Measurements from ENCODE around the gene CNN2. TPM values are rescaled to one million over a fixed set of nuclear protein-coding genes. Genes with fewer than 3 reads are reported as not detected.

Gene CNN2
- total RNA-seq, 1 donor from 2014 or later = 189 TPM

DNA sequence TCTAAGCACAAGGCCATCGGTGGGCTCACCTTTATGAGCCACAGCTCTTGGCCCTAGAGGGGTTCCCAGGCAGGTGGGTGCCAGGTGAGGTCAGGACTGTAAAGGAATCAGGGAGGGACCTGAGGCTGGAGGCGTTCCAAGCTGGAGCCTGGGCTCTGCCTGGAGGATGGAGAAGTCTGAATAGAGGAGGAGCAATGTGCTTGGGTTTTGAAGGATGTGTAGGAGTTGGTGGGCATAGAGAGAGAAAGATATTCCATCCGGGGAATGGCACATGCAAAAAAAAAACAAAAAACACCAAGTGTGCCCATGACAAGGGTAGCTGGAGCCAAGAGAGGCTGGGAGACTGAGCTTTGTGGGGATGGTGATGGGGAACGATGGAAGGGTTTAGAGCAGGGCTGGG is 23.8 kb upstream of the CNN2 start:
- DNase-seq (ENCODE audit: low read depth) (no peak), FAIRE-seq (no peak)
- Histone ChIP-seq H3K4me3 (ENCODE audit: low read depth, low read length) (no peak overlapping the region), H3K36me3 (ENCODE audit: control insufficient read depth, insufficient read depth, low read length) (no peaks in the 10 kb centered on the region), H3K27me3 (ENCODE audit: control insufficient read depth, insufficient read depth, low read length) (peaks cover 10% of the 10 kb centered on the region)
- TF ChIP-seq, protein P1, sequence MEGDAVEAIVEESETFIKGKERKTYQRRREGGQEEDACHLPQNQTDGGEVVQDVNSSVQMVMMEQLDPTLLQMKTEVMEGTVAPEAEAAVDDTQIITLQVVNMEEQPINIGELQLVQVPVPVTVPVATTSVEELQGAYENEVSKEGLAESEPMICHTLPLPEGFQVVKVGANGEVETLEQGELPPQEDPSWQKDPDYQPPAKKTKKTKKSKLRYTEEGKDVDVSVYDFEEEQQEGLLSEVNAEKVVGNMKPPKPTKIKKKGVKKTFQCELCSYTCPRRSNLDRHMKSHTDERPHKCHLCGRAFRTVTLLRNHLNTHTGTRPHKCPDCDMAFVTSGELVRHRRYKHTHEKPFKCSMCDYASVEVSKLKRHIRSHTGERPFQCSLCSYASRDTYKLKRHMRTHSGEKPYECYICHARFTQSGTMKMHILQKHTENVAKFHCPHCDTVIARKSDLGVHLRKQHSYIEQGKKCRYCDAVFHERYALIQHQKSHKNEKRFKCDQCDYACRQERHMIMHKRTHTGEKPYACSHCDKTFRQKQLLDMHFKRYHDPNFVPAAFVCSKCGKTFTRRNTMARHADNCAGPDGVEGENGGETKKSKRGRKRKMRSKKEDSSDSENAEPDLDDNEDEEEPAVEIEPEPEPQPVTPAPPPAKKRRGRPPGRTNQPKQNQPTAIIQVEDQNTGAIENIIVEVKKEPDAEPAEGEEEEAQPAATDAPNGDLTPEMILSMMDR (IDR thresholded peaks at IDR 0.05; ENCODE audit: insufficient read depth, low read length, severe bottlenecking) = no peak

DNA sequence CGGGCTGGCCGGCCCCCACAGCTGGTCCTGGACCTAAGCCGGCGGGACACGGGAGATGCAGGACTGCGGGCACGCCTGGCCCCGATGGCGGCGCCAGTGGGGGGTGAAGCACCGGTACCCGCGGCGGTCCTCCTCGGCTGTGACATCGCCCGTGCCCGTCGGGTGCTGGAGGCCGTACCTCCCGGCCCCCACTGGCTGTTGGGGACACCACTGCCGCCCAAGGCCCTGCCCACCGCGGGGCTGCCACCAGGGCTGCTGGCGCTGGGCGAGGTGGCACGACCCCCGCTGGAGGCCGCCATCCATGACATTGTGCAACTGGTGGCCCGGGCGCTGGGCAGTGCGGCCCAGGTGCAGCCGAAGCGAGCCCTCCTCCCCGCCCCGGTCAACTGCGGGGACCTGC is 23.1 kb upstream of the CNN2 start:
- Histone ChIP-seq H3K4me3 (ENCODE audit: low read depth, low read length) (no peak overlapping the region), H3K36me3 (ENCODE audit: control insufficient read depth, insufficient read depth, low read length) (no peaks in the 10 kb centered on the region), H3K27me3 (ENCODE audit: control insufficient read depth, insufficient read depth, low read length) (peaks cover 10% of the 10 kb centered on the region)
- no peak for FAIRE-seq
- TF ChIP-seq, protein P1 (IDR thresholded peaks at IDR 0.05; ENCODE audit: insufficient read depth, low read length, severe bottlenecking) = no peak
- no peak for DNase-seq (ENCODE audit: low read depth)

DNA sequence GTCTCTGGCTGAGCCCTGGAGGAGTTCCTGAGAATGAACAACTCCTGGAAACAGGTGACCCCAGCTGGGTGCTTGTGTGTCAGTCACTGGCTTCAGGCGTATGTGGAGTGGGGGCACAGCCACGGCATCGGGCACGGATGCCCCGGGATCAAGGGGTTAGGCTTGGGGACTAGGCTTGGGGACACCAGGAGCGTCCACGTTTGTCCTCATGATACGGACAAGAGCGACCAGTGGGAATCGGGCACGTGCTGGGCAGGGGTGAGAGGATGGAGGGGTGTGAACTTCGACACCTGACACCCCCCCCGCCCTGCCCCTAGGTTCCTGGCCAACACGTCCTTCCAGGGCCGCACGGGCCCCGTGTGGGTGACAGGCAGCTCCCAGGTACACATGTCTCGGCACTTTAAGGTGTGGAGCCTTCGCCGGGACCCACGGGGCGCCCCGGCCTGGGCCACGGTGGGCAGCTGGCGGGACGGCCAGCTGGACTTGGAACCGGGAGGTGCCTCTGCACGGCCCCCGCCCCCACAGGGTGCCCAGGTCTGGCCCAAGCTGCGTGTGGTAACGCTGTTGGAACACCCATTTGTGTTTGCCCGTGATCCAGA is 22.1 kb upstream of the CNN2 start:
- peaks cover 6% of the 10 kb centered on the region for H3K27me3 ChIP-seq (ENCODE audit: control insufficient read depth, insufficient read depth, low read length)
- DNase-seq (ENCODE audit: low read depth) = no peak
- TF ChIP-seq, protein P1 (IDR thresholded peaks at IDR 0.05; ENCODE audit: insufficient read depth, low read length, severe bottlenecking) = no peak
- peaks cover 1% of the 10 kb centered on the region for H3K36me3 ChIP-seq (ENCODE audit: control insufficient read depth, insufficient read depth, low read length)
- H3K4me3 ChIP-seq (ENCODE audit: low read depth, low read length) = no peak overlapping the region
- FAIRE-seq = no peak

DNA sequence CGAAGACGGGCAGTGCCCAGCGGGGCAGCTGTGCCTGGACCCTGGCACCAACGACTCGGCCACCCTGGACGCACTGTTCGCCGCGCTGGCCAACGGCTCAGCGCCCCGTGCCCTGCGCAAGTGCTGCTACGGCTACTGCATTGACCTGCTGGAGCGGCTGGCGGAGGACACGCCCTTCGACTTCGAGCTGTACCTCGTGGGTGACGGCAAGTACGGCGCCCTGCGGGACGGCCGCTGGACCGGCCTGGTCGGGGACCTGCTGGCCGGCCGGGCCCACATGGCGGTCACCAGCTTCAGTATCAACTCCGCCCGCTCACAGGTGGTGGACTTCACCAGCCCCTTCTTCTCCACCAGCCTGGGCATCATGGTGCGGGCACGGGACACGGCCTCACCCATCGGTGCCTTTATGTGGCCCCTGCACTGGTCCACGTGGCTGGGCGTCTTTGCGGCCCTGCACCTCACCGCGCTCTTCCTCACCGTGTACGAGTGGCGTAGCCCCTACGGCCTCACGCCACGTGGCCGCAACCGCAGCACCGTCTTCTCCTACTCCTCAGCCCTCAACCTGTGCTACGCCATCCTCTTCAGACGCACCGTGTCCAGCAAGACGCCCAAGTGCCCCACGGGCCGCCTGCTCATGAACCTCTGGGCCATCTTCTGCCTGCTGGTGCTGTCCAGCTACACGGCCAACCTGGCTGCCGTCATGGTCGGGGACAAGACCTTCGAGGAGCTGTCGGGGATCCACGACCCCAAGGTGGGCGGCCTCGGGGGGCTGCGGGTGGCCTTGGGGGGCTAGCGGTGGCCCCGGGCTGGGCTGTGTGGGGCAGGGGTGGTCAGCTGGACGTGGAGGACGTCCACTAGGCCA is 21.4 kb upstream of the CNN2 start:
- TF ChIP-seq, protein P1 (IDR thresholded peaks at IDR 0.05; ENCODE audit: insufficient read depth, low read length, severe bottlenecking) = no peak
- DNase-seq (ENCODE audit: low read depth) (no peak), FAIRE-seq (no peak)
- Histone ChIP-seq H3K27me3 (ENCODE audit: control insufficient read depth, insufficient read depth, low read length) (peaks cover 5% of the 10 kb centered on the region), H3K36me3 (ENCODE audit: control insufficient read depth, insufficient read depth, low read length) (peaks cover 4% of the 10 kb centered on the region), H3K4me3 (ENCODE audit: low read depth, low read length) (no peak overlapping the region)

DNA sequence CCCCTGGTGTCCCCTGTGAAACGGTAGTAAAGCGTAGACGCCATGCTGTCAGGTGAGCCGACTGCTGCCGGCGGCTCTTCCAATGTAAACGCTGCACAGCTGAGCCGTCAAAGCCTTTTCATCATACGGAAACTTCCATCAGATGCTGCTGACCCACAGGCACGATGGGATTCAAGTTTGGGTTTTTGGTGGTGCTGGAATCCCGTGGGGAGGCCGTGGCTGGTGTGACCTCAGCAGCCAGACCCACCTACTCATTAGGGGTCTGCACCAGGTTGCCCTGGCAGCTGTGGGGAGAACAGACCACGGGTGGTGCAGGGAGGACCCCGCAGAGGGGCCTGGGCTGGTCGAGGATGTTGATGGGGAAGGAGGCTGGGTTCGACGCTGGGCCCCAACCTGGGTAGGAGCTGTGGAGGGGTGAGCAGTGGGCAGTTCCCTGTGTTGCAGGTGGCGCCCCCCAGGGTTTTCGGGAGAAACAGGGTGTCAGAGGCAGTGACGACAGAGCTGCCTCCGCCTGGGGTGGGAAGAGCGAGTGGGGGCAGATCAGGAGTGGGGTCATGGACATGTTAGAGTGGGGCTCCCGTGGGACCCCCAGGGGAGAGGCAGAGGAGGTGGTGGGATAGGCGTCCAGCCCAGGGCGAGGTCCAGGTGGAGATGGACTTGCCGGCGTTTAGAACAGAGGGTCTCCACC is 19.6 kb upstream of the CNN2 start:
- Histone ChIP-seq H3K36me3 (ENCODE audit: control insufficient read depth, insufficient read depth, low read length) (peaks cover 11% of the 10 kb centered on the region), H3K4me3 (ENCODE audit: low read depth, low read length) (no peak overlapping the region), H3K27me3 (ENCODE audit: control insufficient read depth, insufficient read depth, low read length) (no peaks in the 10 kb centered on the region)
- DNase-seq (ENCODE audit: low read depth) = no peak
- TF ChIP-seq, protein P1 (IDR thresholded peaks at IDR 0.05; ENCODE audit: insufficient read depth, low read length, severe bottlenecking) = no peak
- no peak for FAIRE-seq

Data from bronchial epithelial cell (primary cell).